HEK293T (cell line): ENCODE data around the gene C16orf86.

Source experiments
- ARNT ChIP-seq: fragments of 450-650 bp; IDR thresholded peaks from 2 replicates; pipeline ENCODE4 v1.6.1; 2017; ENCODE audit warnings: mild to moderate bottlenecking
- BHLHE40 ChIP-seq: fragments of 450-650 bp; IDR thresholded peaks from 2 replicates; pipeline ENCODE4 v1.6.1; 2016; ENCODE audit warnings: mild to moderate bottlenecking, moderate library complexity, borderline replicate concordance
- ELF4 ChIP-seq: fragments of 450-650 bp; IDR thresholded peaks from 2 replicates; pipeline ENCODE4 v1.6.1; 2017; ENCODE audit warnings: antibody characterized with exemption
- FOXA1 ChIP-seq: fragments of 450-650 bp; IDR thresholded peaks from 2 replicates; pipeline ENCODE4 v1.6.1; 2016; ENCODE audit warnings: mild to moderate bottlenecking
- FOXK2 ChIP-seq: fragments of 450-650 bp; IDR thresholded peaks from 2 replicates; pipeline ENCODE4 v1.6.1; 2016; ENCODE audit warnings: mild to moderate bottlenecking
- FOXM1 ChIP-seq: fragments of 450-650 bp; IDR thresholded peaks from 2 replicates; pipeline ENCODE4 v1.6.1; 2017; ENCODE audit warnings: mild to moderate bottlenecking, borderline replicate concordance
- HDGF ChIP-seq: fragments of 450-650 bp; IDR thresholded peaks from 2 replicates; pipeline ENCODE4 v1.6.1; 2017; ENCODE audit warnings: antibody characterized with exemption, borderline replicate concordance
- L3MBTL2 ChIP-seq: fragments of 450-650 bp; conservative IDR thresholded peaks from 2 replicates; pipeline ENCODE4 v1.6.1; 2016; ENCODE audit warnings: mild to moderate bottlenecking
- LEF1 ChIP-seq: fragments of 450-650 bp; IDR thresholded peaks from 2 replicates; pipeline ENCODE4 v1.6.1; 2017; ENCODE audit warnings: mild to moderate bottlenecking, borderline replicate concordance
- NFRKB ChIP-seq: fragments of 450-650 bp; IDR thresholded peaks from 2 replicates; pipeline ENCODE4 v1.6.1; 2016; ENCODE audit warnings: mild to moderate bottlenecking, moderate library complexity
- SP1 ChIP-seq: fragments of 450-650 bp; IDR thresholded peaks from 2 replicates; pipeline ENCODE4 v1.6.1; 2017
- SUZ12 ChIP-seq: fragments of 450-650 bp; IDR thresholded peaks from 2 replicates; pipeline ENCODE4 v1.6.1; 2016; ENCODE audit warnings: mild to moderate bottlenecking
- TARDBP ChIP-seq: fragments of 450-650 bp; IDR thresholded peaks from 2 replicates; pipeline ENCODE4 v1.6.1; 2016
- ZNF384 ChIP-seq: fragments of 450-650 bp; IDR thresholded peaks from 2 replicates; pipeline ENCODE4 v1.6.1; 2016

DNA sequence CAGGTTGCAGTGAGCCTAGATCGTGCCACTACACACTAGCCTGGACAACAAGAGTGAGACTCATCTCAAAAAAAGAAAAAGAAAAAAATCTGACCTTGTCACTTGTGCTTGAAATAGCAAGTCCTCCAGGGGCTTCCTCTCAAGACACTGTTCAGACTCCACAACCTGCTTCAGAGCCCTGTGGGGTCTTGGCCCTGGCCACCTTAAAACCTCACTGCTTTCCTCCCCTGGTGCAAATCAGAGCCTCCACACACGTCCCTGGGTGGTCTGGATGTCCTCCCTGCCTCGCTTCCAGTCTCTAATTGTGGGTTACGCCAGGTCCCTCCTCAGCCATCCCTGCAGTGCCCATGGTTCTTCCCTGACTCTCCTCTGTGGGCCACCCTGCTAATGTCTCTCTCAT lies 11.3 kb upstream of the C16orf86 start:
- TF ChIP-seq TARDBP (no peak), FOXA1 (no peak), L3MBTL2 (no peak), SUZ12 (no peak), FOXK2 (no peak), FOXM1 (no peak), SP1 (no peak), ARNT (no peak), ZNF384 (no peak), ELF4 (no peak), LEF1 (no peak), BHLHE40 (no peak), NFRKB (no peak), HDGF (no peak)
